Cardiac muscle cell (in vitro differentiated cells and primary cell): ENCODE results near the gene TBCD. TPM values are rescaled to one million over a fixed set of nuclear protein-coding genes. Genes with fewer than 3 reads are reported as not detected.
"Not testable (repeated sequence)": the region's sequence is repeated elsewhere in the genome, so short reads cannot be mapped to it uniquely, and the experiment has no call there.

Source experiments
- DNase-seq, 2 donors: peaks; one replicate each; pipeline versions ENCODE4 v3.0.0 to v3.0.0-alpha.2; 2010 to 2017; ENCODE audit warnings: low read depth in 1 of 2, low spot score in 1 of 2
- H3K27ac ChIP-seq: fragments of 200-600 bp; sonication (generic); 2 replicates; pipeline ENCODE4 v1.5.1; 2016
- H3K27me3 ChIP-seq: fragments of 200-600 bp; sonication (generic); 2 replicates; pipeline ENCODE4 v1.6.0; 2016; ENCODE audit warnings: control low read depth
- H3K36me3 ChIP-seq: fragments of 200-600 bp; sonication (generic); 2 replicates; pipeline ENCODE4 v1.5.1; 2016; ENCODE audit warnings: control low read depth
- H3K4me1 ChIP-seq: fragments of 200-600 bp; sonication (generic); 2 replicates; pipeline ENCODE4 v1.8.1; 2017; ENCODE audit warnings: low read depth, mild to moderate bottlenecking, mixed run types
- H3K4me3 ChIP-seq: fragments of 200-600 bp; sonication (generic); 2 replicates; pipeline ENCODE4 v1.5.1; 2016; ENCODE audit warnings: mild to moderate bottlenecking
- H3K9me3 ChIP-seq: fragments of 200-600 bp; sonication (generic); 2 replicates; pipeline ENCODE4 v1.5.1; 2017; ENCODE audit warnings: low read depth, mild to moderate bottlenecking, control low read depth
- CTCF ChIP-seq: IDR thresholded peaks from 2 replicates; pipeline ENCODE4 v1.5.1; 2012; ENCODE audit warnings: low read depth, mild to moderate bottlenecking, low read length
- polyA plus RNA-seq: library from polyadenylated mRNA; unstranded; fragments of >200 nt; fragmentation: Nextera tagmentation; extraction: Ambion mirVana; gene quantifications from 2 replicates; pipeline ENCODE4 v1.2.1, GENCODE V29; 2016
- total RNA-seq: library from RNA; depleted of rRNA; stranded (reverse); fragments of >200 nt; gene quantifications from 2 replicates; pipeline ENCODE4 v1.2.3, GENCODE V29; 2016

The TBCD gene
- total and polyA plus RNA-seq, 2 experiments from 2014 or later = 55.7 to 66.0 TPM

GRCh38 chr17:82950525-82951102 is 198.7 kb downstream of the TBCD start:
- no peak overlapping the region for H3K27ac ChIP-seq

DNA sequence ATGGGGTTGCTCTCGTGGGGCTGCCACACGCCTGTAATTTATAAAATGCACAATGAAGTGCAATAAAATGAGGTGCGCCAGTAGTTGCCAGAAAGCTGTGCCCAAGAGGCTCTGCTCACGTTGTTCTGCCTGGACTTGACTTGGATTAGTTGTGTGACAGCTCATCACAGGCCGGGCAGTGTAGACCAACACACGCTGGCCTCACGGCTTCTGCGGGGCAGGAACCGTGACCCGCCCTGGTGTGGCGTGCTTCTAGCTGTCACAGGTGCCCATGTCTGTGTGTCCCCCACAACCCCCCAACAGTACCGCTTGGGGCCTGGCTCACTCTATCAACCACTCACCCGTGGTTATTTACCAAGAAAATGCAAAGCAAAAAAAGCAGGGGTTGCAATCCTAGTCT is 200.2 kb downstream of the TBCD start:
- H3K4me1 ChIP-seq = no peaks in the 10 kb centered on the region
- H3K27ac ChIP-seq = no peak overlapping the region
- no peak for TF ChIP-seq CTCF
- H3K9me3 ChIP-seq = no peaks in the 10 kb centered on the region
- H3K4me3 ChIP-seq = no peak overlapping the region
- no peak for DNase-seq
- no peaks in the 10 kb centered on the region for H3K27me3 ChIP-seq
- H3K36me3 ChIP-seq = no peaks in the 10 kb centered on the region

More at GRCh38 chr17:82950525-82951102, 198.7 kb downstream of the TBCD start:
- Histone ChIP-seq H3K4me3 (no peak overlapping the region), H3K9me3 (no peaks in the 10 kb centered on the region), H3K36me3 (no peaks in the 10 kb centered on the region), H3K4me1 (no peaks in the 10 kb centered on the region), H3K27me3 (no peaks in the 10 kb centered on the region)
- TF ChIP-seq CTCF = no peak
- no peak for DNase-seq

DNA sequence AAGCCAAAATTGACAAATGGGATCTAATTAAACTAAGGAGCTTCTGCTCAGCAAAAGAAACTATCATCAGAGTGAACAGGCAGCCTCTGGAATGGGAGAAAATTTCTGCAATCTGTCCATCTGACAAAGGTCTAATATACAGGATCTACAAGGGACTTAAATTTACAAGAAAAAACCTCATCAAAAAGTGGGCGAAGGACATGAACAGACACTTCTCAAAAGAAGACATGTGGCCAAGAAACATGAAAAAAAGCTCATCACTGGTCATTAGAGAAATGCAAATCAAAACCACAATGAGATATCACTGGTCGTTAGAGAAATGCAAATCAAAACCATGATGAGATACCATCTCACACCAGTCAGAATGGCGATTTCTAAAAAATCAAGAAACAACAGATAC is 203.2 kb downstream of the TBCD start:
- not testable (repeated sequence) for H3K4me1 ChIP-seq, H3K27me3 ChIP-seq, H3K9me3 ChIP-seq, H3K36me3 ChIP-seq, H3K27ac ChIP-seq, H3K4me3 ChIP-seq, DNase-seq

- not testable (repeated sequence) for H3K27ac ChIP-seq, H3K36me3 ChIP-seq, H3K4me3 ChIP-seq, H3K9me3 ChIP-seq, H3K27me3 ChIP-seq, H3K4me1 ChIP-seq, DNase-seq
These were observed 203.8 kb downstream of the TBCD start for GRCh38 chr17:82955627-82956026.

GRCh38 chr17:82956146-82956725 is 204.4 kb downstream of the TBCD start:
- no peaks in the 10 kb centered on the region for H3K9me3 ChIP-seq
- H3K36me3 ChIP-seq = no peaks in the 10 kb centered on the region
- H3K27me3 ChIP-seq = no peaks in the 10 kb centered on the region
- no peak overlapping the region for H3K27ac ChIP-seq
- no peak for DNase-seq
- no peak overlapping the region for H3K4me3 ChIP-seq
- no peak for TF ChIP-seq CTCF
- no peaks in the 10 kb centered on the region for H3K4me1 ChIP-seq

- DNase-seq = no peak
- H3K9me3 ChIP-seq = no peaks in the 10 kb centered on the region
- H3K27me3 ChIP-seq = no peaks in the 10 kb centered on the region
- no peak overlapping the region for H3K27ac ChIP-seq
- H3K4me1 ChIP-seq = no peaks in the 10 kb centered on the region
- no peak overlapping the region for H3K4me3 ChIP-seq
- no peak for TF ChIP-seq CTCF
- H3K36me3 ChIP-seq = no peaks in the 10 kb centered on the region
These were observed 205.0 kb downstream of the TBCD start for GRCh38 chr17:82956726-82957468.
